SK-N-SH (cell line): ENCODE data around the gene CCDC60.

Experiments
- CHD2 ChIP-seq: fragments of 150-350 bp; IDR thresholded peaks from 2 replicates; pipeline ENCODE4 v1.6.1; 2018; ENCODE audit warnings: low read length; ENCODE audit not compliant: partially characterized antibody
- CTCF ChIP-seq: fragments of 200-600 bp; sonication (generic); IDR thresholded peaks from 2 replicates; pipeline ENCODE4 v1.6.1; 2017; ENCODE audit warnings: antibody characterized with exemption, mild to moderate bottlenecking, moderate library complexity
- EP300 ChIP-seq, 2 experiments: IDR thresholded peaks; 2 replicates each; pipeline versions ENCODE4 v1.4.0 to v1.6.1; 2012; ENCODE audit warnings: borderline replicate concordance in 1 of 2, low read depth in 1 of 2, low read length in 1 of 2

GRCh38 chr12:119363490-119363889 is 29.0 kb downstream of the CCDC60 start:
- TF ChIP-seq CHD2 (no peak), CTCF (no peak), EP300 (IDR thresholded peaks at IDR 0.05; ENCODE audit: borderline replicate concordance in 1 of 2, low read depth in 1 of 2, low read length in 1 of 2) (no peak)
